Measurements from ENCODE around the gene ITPKC.

The ITPKC gene

DNA sequence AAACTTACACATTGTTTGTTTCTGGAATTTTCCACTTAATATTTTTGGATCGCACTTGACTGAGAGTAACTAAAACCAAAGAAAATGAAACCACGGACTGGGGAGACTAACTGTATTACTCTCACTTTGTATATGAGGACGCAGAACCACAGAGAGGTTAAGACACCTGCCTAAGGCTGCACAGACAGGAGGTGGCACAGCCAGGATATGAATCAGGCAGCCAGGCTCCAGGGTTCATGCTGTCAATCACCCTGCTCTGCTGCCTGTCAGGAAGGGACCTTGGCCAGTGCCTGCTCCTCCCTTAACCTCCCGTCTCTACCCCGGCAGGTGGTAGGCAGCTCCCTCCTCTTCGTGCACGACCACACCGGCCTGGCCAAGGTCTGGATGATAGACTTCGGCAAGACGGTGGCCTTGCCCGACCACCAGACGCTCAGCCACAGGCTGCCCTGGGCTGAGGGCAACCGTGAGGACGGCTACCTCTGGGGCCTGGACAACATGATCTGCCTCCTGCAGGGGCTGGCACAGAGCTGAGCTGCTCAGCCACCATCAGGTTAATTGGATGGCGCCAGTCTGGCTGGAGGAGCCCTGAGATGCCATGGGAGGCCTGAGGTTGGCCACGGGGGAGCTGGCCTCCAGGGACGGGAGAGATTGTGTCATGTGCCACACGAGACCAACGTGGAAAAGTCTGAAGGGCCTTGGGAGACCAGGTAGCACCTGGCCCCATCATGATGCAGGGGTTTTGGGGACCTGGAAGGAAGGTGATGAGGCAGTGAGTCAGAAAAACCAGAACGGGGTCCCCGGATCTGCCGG, 22.3 kb downstream of the ITPKC start:
- DNase-seq (ENCODE audit: extremely low read depth in 1 of 2, low read depth in 1 of 2), result no peak

DNA sequence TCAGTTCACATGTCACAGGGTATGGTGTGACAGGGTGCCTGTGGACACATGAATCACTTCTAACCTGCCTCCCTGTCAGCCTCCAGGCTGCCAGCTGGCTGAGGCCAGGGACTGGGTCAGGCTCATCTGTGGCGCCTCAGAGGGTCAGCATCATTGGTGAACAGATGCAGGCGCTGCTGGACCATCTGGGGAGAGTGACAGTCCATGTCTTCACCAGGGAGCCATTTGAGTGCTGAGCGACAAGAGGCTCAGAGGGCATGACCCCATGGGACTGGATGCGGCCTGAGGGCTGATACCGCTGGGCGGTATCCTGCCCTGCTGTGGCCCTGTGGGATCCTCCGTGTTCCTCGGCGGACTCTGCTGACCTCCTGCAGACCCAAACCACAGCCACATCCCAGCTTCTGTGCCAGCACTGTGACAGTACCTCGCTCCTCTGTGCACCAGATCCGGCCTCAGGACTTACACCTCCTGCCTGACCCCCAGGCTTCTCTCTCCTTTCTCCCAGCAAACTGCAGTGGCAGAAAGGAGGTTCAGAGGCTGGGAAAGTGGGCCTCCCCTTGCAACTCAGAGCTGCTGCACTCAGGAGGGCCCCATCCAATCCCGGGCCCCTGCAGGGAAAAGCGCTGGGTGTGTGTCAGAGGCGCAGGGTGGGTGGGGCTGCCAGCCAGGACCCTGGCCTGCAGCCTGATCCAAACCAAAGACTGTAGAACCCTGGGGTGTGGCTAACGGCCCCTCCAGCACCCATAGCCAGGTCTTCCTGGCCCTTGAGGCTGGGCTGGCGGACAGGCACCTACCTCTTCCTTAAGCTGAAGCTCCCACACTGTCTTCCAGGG, 23.2 kb downstream of the ITPKC start:
- DNase-seq (ENCODE audit: extremely low read depth in 1 of 2, low read depth in 1 of 2), result no peak

DNA sequence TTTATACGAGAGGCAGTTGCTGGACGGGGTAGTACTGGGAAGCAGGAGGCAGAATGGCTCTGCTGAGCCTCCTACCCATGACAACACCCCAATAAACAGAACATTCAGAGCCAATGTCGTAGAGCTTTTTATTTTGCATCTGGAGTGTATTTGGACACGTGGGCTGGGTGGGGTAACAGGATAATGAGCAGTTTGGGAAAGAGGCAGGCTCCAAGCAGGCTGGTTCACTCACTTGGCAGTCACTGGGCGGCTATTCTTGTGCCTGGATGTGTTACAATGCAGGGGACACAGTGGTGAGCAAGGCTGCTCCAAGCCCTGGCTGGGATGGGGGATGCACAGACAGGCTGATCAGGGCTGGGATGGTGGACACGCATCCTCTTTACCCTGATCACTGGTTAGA, 23.8 kb downstream of the ITPKC start:
- no peak for DNase-seq (ENCODE audit: extremely low read depth in 1 of 2, low read depth in 1 of 2)

DNA sequence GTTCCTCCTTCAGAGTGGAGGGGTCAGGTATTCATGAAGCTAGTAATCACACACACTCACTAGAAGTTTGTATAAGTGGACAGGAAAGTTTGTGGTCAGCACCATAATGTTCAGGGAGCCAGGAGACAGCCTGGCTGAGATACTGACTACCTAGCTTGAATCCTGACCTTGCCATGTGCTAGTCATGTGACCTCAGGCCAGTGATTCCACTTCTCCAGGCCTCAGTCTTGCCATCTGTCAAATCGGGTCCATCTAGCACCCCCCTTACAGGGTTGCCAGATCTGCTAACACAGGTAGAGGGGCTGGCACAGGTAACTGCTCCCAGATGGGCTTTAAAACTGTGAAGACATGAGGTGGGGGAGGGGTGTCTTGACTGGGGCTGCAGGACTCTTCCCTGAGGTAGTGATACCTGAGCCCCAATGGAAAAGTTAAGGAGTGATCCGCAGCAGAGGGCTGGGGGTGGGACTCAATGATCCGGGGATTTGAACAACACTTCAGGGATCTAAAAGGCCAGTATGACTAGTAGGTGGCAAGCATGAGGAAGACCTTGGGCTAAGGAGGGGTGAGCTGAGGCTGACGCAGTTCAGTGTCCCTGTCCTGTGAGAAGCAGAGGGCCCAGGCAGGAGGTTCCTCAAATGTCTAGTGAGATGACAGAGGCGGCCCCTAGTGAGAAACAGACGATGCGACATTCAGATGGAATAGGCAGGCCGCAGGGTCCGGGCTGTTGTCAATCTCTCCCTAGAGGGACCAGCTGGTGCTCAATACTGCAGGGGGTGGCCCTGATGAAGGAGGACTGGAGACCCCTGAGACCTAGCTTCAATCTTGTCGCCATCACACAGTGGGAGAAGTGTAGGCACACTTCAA, 24.8 kb downstream of the ITPKC start:
- DNase-seq (ENCODE audit: extremely low read depth in 1 of 2, low read depth in 1 of 2), result no peak

DNA sequence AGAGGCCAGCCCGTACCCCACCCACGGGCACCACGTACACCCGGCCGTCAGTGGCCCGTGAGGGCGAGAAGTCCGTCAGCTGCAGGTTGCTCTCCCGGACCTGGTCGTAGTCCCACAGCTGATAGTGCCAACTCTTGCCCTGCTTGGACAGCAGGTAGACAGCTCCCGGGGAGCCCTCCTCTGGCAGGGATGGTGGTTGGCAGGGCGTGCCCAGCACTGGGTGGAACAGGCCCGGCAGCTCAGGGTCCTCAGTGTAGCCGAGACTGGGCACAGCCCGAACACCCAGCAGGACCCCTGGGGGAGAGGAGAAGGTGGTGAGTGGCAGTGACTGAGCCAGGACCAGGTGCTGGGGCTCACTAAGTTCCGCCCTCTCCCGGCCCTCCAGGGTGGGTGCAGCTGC, 25.6 kb downstream of the ITPKC start:
- no peak for DNase-seq (ENCODE audit: extremely low read depth in 1 of 2, low read depth in 1 of 2)

DNA sequence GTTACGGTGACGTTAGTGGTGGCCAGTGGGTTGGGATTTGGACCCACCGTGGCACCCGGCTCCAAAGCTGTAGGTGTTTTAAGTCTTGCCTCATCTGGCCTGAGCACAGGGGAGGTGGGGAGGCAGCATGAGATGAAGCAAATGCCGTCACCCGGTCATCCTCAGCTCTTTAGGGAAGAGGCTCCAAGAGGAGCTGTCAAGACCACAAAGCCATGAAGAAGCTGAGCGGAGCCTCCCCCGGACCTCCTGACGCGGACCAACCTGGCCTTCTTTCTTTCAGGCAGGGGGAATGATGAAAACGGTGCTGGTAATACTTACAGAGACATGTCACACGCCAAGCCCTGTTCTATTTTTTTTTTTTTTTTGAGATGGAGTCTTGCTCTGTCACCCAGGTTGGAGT, 26.0 kb downstream of the ITPKC start:
- no peak for DNase-seq (ENCODE audit: extremely low read depth in 1 of 2, low read depth in 1 of 2)

DNA sequence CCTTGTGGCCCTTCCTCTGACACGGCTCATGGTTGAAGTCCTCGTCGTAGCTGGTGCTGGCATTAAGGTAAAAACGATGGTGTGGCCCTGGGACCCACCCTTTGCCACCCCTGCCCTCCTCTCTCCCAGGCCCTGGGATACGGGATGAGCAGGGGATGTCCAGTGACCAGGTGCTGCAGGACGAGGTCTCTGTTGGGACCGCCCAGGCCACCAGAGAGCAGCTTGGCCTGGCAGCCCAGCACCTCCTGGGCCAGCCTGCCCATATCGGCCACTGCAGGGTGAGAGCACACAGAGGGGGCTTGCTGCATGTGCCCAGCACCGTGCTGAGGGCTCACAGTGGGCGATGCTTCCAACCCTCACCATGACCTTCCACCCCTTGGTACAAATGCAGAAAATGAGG, 27.0 kb downstream of the ITPKC start:
- no peak for DNase-seq (ENCODE audit: extremely low read depth in 1 of 2, low read depth in 1 of 2)

DNA sequence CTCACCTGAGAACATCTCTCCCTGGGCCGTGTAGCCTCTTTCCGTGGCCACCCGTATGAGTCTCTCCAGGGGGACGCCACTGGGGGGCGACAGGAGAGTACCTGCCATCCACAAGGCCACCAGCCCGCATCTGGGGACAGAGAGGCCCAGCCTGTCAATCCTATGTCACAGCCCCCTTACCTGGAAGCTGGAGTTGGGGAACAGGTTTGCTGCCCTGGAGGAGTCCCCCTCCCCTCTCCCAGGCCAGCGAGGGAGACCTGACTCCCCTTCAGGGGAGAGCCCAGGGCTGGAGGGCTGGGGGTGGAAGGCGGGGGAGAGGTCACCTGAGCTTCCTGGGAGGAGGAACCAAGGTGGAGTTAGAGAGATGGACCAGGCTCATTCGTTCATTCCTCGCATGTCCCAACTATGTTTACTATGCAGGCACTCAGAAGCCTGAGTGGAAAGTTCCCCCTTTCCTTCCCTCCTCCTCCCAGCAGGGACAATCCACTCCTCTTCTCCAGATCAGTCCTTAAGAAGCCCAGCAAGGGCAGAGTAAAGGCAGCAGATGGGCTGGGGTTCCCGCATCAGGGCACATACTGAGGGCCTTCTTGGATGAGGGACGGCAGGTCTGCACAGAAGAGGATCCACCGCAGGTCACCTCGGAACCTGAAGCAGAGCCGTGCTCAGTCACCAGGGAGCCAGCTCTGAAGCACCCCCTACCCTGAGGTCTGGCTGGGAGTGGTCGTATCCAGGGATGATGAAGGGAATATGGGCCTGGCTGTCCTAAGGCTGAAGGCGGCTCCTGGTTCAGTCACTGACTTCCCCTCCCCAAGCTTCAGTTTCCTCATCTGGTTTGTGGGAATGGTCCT, 27.9 kb downstream of the ITPKC start:
- no peak for DNase-seq (ENCODE audit: extremely low read depth in 1 of 2, low read depth in 1 of 2)

DNA sequence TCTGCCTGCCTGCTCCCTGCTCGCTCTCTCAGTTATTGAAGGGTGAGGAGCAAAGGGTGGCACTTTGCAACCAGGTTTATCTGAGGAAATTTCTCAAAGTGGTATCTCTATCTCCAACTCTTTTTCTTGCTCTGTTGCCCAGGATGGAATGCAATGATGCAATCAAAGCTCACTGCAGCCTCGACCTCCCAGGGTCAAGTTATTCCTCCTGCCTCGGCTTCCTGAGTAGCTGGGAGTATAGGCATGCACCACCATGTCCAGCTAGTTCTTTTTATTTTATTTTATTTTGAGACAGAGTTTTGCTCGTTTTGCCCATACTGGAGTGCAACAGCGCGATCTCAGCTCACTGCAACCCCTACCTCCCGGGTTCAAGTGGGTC, 28.5 kb downstream of the ITPKC start:
- no peak for DNase-seq (ENCODE audit: extremely low read depth in 1 of 2, low read depth in 1 of 2)

DNA sequence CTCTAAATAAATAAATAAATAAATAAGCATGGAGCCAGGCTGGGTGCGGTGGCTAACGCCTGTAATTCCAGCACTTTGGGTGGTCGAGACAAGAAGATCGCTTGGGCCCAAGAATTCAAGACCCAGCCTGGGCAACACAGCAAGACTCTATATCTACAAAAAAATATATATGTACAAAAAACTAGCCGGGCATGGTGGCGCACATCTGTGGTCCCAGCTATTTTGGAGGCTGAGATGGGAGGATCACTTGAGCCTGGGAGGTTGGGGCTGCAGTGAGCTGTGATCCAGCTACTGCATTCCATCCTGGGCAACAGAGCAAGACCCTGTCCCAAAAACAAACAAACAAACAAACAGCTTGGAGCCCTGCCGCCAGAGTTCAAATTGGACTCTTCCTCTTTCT, 30.6 kb downstream of the ITPKC start:
- DNase-seq (ENCODE audit: extremely low read depth in 1 of 2, low read depth in 1 of 2), result no peak

DNA sequence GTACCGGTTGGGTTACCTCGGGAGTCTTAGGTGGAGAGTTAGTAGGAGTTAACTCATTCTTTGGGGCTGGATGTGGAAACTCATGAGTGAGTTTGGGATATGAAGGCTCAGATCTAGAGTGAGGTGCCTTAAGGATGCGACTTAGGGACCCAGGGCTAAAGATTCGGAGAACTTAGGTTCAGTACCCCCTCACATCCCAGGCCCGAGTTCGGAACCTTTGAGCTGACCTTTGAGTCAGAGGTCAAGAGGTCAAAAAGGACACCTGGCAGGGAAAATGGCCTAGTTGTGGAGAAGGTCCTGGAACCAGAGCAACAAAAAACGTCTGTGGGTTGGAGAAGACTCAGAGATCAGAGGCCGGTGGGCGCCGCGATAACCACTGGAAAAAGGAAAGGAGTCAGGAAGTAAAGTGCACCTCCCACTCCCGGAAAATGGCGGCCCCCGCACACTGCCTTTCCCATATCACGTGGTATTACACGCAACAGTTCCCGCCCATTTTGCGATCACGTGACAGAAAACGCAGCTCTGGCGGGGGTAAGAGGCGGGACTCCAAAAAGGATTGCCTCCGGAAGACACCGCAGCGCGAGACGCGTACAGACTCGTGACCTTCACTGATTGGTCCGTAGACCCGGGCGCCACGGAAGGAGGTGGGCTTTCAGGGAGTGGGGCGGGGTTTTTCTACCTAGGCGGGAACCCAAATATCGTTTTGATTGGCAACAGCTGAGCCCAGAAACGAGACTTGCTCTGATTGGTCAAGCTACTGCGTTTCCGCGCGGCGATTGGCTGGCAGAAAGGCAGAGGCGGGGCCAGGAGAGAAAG, 33.4 kb downstream of the ITPKC start, which contains the start of gene ACTMAP:
Gene ACTMAP, minus strand, starts transcription at position 420 of the 816 bp plus-strand sequence. CDS start 674 bp downstream, outside the sequence.
- peak; percentile 98 to 100 for DNase-seq (ENCODE audit: extremely low read depth in 1 of 2, low read depth in 1 of 2)

DNA sequence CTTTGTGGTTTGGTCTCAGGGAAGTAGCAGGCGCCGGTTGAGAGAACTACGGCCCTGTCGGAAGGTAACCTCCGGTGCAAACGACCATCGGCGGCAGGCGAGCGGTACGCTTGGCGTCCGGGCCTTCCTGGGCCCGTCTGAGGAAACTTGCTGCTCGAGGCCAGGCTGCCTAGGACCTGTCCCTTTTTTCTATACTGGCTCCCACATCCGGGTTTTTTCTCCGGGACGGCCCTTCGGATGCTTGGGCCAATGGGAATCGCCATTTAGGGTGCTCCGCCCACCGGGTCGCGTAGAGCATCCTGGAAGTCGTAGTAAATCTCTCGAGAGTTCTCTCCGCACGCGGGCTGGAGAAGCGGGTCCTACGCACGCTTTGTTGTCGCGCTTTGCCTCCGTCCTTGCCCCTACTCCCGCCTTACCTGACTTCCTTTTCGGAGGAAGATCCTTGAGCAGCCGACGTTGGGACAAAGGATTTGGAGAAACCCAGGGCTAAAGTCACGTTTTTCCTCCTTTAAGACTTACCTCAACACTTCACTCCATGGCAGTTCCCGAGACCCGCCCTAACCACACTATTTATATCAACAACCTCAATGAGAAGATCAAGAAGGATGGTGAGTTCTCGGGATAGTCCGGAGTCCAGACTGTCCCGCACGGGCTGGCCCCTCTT, 34.1 kb downstream of the ITPKC start, which contains the start of gene SNRPA:
Gene SNRPA, plus strand, starts transcription at position 330 of the 664 bp plus-strand sequence. Its CDS starts 206 bp downstream, at position 536.
- peak; percentile 86 to 96 for DNase-seq (ENCODE audit: extremely low read depth in 1 of 2, low read depth in 1 of 2)

DNA sequence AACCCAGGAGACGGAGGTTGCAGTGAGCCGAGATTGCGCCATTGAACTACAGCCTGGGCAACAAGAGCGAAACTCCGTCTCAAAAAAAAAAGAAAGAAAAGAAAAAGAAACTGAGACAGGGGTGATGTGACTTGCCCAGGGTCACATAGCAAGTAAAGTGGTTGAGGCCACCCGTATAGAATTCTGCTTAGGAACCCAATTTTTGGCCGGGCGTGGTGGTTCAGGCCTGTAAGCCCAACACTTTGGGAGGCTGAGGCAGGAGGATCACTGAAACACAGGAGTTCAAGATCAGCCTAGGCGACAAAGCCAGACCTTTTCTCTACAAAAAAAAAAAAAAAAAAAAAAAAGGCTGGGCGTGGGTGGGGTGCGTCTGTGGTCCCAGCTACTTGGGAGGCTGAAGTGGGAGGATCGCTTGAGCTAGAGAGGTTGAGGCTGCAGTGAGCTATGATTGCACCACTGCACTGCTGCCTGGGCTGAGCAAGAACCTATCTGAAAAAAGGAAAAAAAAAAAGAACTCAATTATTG, 35.4 kb downstream of the ITPKC start:
- DNase-seq (ENCODE audit: extremely low read depth in 1 of 2, low read depth in 1 of 2), result no peak

DNA sequence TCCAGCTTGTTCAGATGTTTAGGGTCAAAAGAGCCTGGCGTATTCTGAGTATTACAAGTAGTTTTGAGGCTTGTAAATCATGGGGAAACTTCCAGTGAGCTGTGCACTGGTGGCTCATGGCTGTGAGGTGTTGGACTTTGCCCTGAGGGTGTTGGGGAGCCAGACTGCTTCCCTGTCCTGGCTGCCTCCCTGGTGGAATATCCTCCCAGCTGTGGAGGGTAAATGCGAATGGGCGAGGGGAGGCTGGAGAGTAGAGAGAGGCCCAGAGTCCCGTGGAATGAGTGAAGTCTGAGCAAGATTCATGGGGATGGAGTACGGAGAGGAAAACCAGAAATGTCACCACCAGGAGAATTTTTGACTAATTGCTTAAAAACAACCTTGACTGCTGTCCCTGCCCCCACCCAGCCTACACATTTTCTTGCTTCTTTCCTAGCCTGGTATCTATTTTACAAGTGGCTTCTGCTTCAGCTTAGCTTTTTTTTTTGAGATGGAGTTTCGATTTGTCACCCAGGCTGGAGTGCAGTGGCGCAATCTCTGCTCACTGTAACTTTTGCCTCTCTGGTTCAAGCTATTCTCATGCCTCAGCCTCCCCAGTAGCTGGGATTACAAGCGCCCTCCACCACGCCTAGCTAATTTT, 37.8 kb downstream of the ITPKC start:
- DNase-seq (ENCODE audit: extremely low read depth in 1 of 2, low read depth in 1 of 2), result peak in 1 of 2 donors; percentile 73

DNA sequence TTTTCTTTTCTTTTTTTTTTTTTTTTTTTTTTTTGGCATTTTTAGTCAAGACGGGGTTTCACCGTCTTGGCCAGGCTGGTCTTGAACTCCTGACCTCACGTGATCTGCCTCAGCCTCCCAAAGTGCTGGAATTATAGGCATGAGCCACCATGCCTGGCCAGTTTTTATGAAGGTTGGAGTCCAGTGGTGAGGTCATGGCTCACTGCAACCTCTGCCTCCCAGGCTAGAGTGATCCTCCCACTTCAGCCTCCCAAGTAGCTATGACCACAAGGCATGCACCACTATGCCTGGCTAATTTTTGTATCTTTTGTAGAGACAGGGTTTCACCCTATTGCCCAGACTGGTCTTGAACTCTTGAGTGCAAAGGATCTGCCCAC, 38.3 kb downstream of the ITPKC start:
- no peak for DNase-seq (ENCODE audit: extremely low read depth in 1 of 2, low read depth in 1 of 2)

DNA sequence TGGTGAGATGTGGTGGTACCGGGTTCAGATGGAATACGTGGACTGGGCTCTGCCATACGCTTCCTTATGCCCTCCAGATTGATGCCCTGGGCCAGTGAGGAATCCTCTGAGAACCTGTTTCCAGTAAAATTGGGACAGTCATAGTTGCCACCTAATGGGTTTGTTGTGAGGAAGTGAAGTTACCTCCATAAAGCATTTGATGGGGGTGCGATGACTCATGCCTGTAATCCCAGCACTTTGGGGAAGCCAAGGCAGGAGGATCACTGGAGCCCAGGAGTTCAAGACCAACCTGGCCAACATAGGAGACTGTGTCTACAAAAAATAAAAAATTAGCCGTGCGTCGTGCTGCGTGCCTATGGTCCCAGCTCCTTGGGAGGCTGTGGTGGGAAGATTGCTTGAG, 38.9 kb downstream of the ITPKC start:
- DNase-seq (ENCODE audit: extremely low read depth in 1 of 2, low read depth in 1 of 2), result no peak

DNA sequence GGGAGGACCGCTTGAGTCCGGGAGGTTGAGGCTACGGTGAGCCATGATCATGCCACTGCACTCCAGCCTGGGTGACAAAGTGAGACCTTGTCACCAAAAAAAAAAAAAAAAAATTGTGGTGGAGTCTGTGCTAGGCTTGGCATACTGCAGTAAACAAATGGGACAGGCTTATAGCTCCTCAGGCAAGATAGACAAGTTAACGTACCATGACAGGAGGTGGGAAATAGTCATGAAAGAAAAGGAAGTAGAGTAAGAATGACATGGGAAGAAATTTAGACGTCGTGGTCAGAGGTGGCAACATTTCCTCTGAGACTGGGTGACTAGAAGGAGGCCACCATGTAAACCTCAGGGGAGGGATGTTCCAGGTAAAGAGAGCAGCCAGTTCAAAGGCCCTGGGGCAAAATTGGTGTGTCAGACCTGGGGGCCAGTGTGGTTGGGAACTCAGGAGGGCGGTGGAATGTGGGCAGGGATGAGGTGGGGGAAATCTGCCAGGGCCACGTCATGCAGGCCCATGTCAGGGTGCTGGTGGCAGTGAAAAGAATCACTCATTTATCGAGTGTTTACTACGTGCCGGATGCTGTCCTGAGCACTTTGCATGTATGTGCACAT, 39.7 kb downstream of the ITPKC start:
- peak in 1 of 2 donors; percentile 70 for DNase-seq (ENCODE audit: extremely low read depth in 1 of 2, low read depth in 1 of 2)

DNA sequence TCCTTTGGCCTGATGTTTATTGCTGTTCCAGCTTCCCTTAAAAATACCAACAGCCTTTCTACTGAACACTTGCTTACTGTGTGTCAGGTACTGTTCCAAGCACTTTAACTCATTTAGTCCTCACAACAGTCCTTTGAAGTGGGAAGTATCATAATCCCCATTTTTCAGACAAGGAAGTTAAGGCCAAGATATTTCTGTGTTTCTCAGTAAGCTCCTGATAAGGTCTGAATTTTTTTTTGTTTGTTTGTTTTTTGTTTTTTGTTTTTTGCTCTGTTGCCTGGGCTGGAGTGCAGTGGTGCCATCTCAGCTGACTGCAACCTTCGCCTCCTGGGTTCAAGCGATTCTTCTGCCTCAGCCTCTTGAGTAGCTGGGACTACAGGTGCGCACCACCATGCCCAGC, 41.6 kb downstream of the ITPKC start:
- no peak for DNase-seq (ENCODE audit: extremely low read depth in 1 of 2, low read depth in 1 of 2)
